ENCODE measurements around the gene IKZF3.

IKZF3 gene

DNA sequence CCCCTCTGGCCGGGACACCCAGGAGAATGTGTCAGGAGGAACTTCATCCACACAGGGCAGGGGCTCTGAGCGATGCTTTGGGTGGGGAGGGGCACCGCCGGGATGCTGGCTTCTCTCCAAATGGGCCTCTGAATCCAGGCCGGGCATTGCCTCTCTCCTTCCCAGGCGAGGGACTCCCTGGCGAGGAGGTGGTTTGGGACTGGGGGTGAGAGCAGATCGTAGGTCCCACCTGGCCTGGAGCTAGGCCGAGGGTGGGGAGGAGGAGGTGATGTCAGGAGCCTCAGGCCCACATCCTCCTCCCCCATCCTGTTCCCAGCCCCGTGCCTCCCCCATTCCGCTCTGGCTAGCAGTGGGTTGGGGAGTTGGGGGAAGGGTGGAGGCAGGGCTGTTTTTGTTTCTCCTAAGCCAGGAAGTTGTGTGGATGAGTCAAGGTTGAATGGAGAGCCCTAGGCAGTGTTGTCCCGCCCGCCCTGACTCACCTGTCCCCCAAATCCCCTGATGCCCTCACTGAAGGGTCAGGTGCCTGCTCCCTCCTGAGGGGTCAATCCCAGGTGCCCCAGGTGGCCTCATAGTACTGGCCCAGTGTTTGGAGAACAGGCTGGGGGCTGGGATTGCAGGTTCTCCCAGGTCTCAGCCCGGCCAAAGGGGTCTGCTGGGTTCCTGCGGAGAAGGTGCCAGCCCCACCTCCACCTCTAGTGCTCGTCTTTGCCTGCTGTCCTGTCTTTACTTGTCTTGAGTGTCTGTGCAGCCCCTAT is 123.6 kb downstream of the IKZF3 start:
- Histone ChIP-seq H3K36me3 (ENCODE audit: control insufficient read depth, low read depth, low read length) (peaks cover 12% of the 10 kb centered on the region), H3K9ac (ENCODE audit: low read length) (peak overlapping the region; percentile 44), H3K4me3 (ENCODE audit: low read length) (peak overlapping the region; percentile 89), H3K27me3 (ENCODE audit: control insufficient read depth, insufficient read depth, low read length) (peaks cover 5% of the 10 kb centered on the region), H3K4me1 (ENCODE audit: control insufficient read depth, low read depth, low read length) (peaks cover 17% of the 10 kb centered on the region), H3K9me3 (ENCODE audit: control insufficient read depth, low read depth, low read length) (no peaks in the 10 kb centered on the region), H3K27ac (ENCODE audit: low read length) (peak overlapping the region; percentile 40)

DNA sequence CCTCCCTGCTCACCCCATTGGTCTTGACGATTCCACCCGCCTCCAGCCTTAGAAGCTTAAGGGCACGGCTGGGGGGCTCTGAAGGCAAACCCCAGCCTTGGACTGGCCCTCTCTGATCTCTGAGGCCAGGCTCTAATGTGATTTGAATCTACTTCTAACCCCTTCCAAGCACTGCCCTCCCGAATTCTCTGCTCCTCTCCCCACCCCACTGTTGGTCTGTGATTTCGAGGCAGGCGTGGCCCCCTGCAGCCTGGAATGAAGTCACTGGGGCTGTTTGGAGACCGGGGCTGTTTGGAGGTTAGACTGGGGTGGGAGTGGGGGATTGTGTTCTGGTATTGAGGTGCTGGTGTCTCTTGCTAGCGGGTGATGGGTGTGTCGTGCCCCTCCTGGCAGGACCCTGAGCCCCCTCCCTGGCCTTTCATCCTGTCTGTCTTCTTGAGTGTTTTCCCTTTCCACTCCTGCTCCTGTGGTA is 124.2 kb downstream of the IKZF3 start:
- H3K4me1 ChIP-seq (ENCODE audit: control insufficient read depth, low read depth, low read length) = peaks cover 17% of the 10 kb centered on the region
- peaks cover 5% of the 10 kb centered on the region for H3K27me3 ChIP-seq (ENCODE audit: control insufficient read depth, insufficient read depth, low read length)
- peak overlapping the region; percentile 89 for H3K4me3 ChIP-seq (ENCODE audit: low read length)
- H3K36me3 ChIP-seq (ENCODE audit: control insufficient read depth, low read depth, low read length) = peaks cover 11% of the 10 kb centered on the region
- H3K9me3 ChIP-seq (ENCODE audit: control insufficient read depth, low read depth, low read length) = no peaks in the 10 kb centered on the region
- peak overlapping the region; percentile 40 for H3K27ac ChIP-seq (ENCODE audit: low read length)
- peak overlapping the region; percentile 44 for H3K9ac ChIP-seq (ENCODE audit: low read length)

DNA sequence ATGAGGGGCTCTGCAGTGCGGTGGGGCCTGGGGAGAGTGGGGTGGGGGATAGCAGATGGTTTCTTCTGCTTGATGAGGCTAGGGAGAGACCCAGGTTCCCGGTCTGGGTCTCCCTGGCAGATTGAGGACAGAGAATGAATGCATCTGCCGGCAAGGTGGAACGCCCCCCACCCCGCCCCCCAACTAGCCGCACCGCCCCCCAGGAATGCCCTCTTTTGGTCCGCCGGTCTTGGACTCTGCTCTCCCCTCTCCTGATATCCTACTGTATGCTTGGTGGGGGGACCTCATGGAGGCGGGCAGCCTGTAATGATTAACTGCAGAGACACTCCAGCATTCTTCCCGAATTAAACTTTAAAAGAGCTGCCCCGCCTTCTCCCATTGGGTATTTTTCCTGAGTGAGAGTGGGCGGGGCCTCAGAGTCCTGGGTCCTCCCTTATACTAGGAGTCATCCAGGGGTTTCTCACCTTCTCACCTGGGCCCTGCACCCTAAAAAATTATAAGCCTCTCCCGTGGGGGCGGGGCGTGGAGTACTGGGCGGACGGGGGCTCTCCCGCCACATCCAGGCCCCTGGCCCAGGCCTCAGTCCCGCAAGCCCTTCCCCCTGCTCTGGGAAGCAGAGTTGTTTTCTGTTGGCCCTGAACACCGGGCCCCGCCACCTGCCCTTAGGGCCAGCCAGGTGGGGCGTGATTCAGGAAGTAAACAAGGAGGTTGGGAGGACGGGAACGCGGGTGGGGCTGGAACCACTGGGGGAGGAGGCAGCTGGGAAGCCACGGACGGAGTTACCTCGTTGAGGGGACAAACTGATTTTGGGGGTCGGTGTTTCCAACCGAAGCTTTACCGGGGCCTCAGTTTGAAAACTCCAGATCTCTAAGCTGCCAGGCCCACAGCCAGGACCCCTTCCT is 124.9 kb downstream of the IKZF3 start:
- no peaks in the 10 kb centered on the region for H3K9me3 ChIP-seq (ENCODE audit: control insufficient read depth, low read depth, low read length)
- H3K9ac ChIP-seq (ENCODE audit: low read length) = peak overlapping the region; percentile 73
- peaks cover 17% of the 10 kb centered on the region for H3K4me1 ChIP-seq (ENCODE audit: control insufficient read depth, low read depth, low read length)
- peaks cover 5% of the 10 kb centered on the region for H3K27me3 ChIP-seq (ENCODE audit: control insufficient read depth, insufficient read depth, low read length)
- peak overlapping the region; percentile 89 for H3K4me3 ChIP-seq (ENCODE audit: low read length)
- H3K36me3 ChIP-seq (ENCODE audit: control insufficient read depth, low read depth, low read length) = peaks cover 6% of the 10 kb centered on the region
- no peak overlapping the region for H3K27ac ChIP-seq (ENCODE audit: low read length)

DNA sequence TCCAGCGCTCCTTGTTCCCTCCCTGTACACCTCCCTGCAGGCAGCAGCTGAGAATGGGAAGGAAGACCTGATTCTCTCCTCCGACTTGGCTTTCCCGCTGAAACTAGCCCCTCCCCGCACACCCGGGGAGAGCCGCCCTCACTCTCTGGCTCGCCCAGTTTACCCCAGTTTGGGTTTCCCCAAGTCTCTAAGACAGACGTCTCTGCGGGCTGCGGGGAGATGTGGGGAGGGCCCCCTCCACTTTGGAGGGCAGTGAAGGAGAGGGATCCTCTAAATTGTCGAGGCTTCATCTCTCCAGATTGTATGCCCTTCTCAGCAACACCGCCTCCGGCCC is 125.6 kb downstream of the IKZF3 start:
- Histone ChIP-seq H3K9me3 (ENCODE audit: control insufficient read depth, low read depth, low read length) (no peaks in the 10 kb centered on the region), H3K27me3 (ENCODE audit: control insufficient read depth, insufficient read depth, low read length) (peaks cover 5% of the 10 kb centered on the region), H3K9ac (ENCODE audit: low read length) (peak overlapping the region; percentile 73), H3K36me3 (ENCODE audit: control insufficient read depth, low read depth, low read length) (peaks cover 6% of the 10 kb centered on the region), H3K4me3 (ENCODE audit: low read length) (peak overlapping the region; percentile 89), H3K4me1 (ENCODE audit: control insufficient read depth, low read depth, low read length) (peaks cover 17% of the 10 kb centered on the region), H3K27ac (ENCODE audit: low read length) (peak overlapping the region; percentile 18)

DNA sequence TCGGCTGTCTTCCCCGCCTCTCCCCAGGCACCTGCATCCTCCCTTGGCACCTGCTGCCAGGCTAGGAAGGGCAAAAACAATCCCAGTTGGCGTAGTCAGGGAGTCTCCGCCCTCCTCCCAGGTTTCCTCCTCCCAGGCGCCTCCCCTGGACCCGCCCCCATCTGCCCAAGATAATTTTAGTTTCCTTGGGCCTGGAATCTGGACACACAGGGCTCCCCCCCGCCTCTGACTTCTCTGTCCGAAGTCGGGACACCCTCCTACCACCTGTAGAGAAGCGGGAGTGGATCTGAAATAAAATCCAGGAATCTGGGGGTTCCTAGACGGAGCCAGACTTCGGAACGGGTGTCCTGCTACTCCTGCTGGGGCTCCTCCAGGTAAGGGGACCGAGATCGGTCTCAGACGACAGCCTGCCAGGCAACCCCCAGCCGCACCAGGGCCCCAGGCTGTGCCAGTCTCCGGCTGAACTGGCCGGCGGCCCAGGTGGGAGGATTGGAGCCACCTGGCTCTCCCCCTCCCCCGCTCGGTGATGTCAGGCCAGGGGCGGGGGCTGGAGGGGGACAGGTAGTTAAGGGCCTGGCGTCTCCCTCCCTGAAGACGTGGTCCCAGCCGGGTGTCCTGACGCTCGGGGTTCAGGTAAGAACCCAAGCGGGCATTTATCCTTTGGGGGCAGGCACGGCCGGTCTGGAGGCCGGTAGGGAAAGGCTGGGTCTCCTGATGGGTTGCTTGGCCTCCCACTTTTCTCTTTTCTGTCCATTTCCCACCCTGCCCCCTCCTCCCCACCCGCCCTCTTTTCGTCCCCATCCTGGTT is 126.1 kb downstream of the IKZF3 start, which contains the start of gene GRB7:
Gene GRB7, plus strand, starts transcription at position 179 of the 808 bp plus-strand sequence. CDS start 4,364 bp downstream, outside the sequence.
- Histone ChIP-seq H3K36me3 (ENCODE audit: control insufficient read depth, low read depth, low read length) (peaks cover 3% of the 10 kb centered on the region), H3K9me3 (ENCODE audit: control insufficient read depth, low read depth, low read length) (no peaks in the 10 kb centered on the region), H3K4me1 (ENCODE audit: control insufficient read depth, low read depth, low read length) (peaks cover 17% of the 10 kb centered on the region), H3K9ac (ENCODE audit: low read length) (peak within 1 kb of the TSS; percentile 73), H3K27me3 (ENCODE audit: control insufficient read depth, insufficient read depth, low read length) (peaks cover 5% of the 10 kb centered on the region), H3K4me3 (ENCODE audit: low read length) (peak within 1 kb of the TSS; percentile 89), H3K27ac (ENCODE audit: low read length) (peak within 1 kb of the TSS; percentile 18)

DNA sequence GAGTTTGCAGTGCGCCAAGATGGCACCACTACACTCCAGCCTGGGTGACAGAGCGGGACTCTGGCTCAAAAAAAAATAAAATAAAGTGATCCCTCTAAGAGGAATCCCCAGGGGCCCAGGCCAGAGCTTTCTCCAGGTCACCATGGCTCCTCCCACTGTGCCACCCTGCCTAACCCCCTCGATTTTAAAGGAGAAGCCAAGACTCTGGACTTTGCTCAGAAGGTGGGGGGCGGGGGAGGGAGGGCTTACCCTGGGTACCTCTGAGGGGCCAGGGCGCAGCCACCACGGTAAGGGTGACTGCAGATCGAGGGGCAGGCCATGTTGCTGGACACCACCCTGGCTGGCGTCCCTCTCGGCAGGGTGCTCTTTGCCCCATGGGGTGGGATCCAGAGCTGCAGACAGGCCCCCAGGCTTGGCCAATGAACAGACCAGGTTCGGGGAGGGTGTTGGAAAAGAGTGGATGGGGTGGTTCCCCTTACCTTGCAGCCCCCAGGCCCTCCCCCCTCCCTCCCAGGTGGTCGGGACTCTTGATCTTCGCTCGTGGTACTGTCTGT is 126.8 kb downstream of the IKZF3 start:
- H3K27ac ChIP-seq (ENCODE audit: low read length) = no peak overlapping the region

DNA sequence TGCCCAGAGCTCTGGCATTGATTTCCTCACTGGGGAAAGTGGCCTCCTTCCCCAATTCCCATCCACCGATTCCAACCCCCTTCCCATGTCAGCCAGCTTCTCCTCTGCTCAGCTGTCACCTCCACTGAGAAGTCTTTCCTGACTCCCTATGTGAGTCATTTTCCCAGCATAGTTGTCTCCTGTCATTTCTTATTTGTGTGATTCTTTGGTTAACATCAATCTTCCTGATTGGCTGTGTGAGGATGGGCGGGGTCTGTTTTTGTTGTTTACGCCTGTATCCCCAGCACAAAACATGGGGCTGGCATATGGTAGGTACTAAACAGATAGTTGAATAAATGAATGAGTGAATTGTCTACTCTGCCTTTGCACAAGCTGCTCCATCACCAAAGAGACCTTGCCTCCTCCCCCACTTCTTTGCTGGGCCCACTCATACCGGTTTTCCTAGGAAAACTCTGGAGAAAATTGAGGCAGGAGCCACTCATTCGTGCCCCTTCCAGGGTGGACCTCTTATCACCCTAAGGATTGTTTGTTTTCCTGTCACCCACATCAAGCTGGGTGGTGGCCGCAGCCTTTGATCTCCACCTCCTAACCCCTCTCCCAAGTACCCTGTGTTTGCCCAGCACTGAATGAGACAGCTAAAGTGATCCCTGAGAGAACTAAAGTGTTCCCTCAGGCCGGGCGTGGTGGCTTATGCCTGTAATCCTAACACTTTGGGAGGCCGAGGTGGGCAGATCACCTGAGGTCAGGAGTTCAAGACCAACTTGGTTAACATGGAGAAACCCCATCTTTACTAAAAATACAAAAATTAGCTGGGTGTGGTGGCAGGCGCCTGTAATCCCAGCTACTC is 127.6 kb downstream of the IKZF3 start:
- Histone ChIP-seq H3K9me3 (ENCODE audit: control insufficient read depth, low read depth, low read length) (no peaks in the 10 kb centered on the region), H3K4me1 (ENCODE audit: control insufficient read depth, low read depth, low read length) (peaks cover 17% of the 10 kb centered on the region), H3K27ac (ENCODE audit: low read length) (no peak overlapping the region), H3K4me3 (ENCODE audit: low read length) (no peak overlapping the region), H3K27me3 (ENCODE audit: control insufficient read depth, insufficient read depth, low read length) (peaks cover 5% of the 10 kb centered on the region), H3K36me3 (ENCODE audit: control insufficient read depth, low read depth, low read length) (no peaks in the 10 kb centered on the region), H3K9ac (ENCODE audit: low read length) (no peak overlapping the region)

More for the DNA sequence above, 126.8 kb downstream of the IKZF3 start:
- Histone ChIP-seq H3K27me3 (ENCODE audit: control insufficient read depth, insufficient read depth, low read length) (peaks cover 5% of the 10 kb centered on the region), H3K9ac (ENCODE audit: low read length) (peak overlapping the region; percentile 73), H3K4me3 (ENCODE audit: low read length) (peak overlapping the region; percentile 89), H3K4me1 (ENCODE audit: control insufficient read depth, low read depth, low read length) (peaks cover 17% of the 10 kb centered on the region), H3K9me3 (ENCODE audit: control insufficient read depth, low read depth, low read length) (no peaks in the 10 kb centered on the region), H3K36me3 (ENCODE audit: control insufficient read depth, low read depth, low read length) (no peaks in the 10 kb centered on the region)

DNA sequence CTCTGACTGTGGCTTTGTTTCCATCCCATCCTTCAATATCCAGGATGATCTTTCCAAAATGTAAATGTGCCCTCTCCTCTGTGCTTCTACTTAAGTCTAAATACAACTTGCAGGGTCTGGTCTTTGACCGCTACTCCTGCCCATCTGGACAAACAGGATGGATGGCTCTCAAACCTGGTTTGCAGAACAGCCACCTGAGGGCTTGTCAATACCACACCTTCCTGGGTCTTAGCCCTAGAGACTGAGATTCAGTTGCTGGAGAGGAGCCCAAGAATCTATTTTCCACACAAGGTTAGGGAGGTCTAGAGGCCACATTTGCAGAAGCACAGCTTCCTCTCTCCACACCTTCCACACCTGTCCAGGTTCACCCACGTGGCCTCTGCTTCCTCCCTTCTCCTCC is 128.2 kb downstream of the IKZF3 start:
- H3K9ac ChIP-seq (ENCODE audit: low read length) = no peak overlapping the region
- H3K4me3 ChIP-seq (ENCODE audit: low read length) = no peak overlapping the region
- H3K36me3 ChIP-seq (ENCODE audit: control insufficient read depth, low read depth, low read length) = no peaks in the 10 kb centered on the region
- H3K27ac ChIP-seq (ENCODE audit: low read length) = no peak overlapping the region
- peaks cover 5% of the 10 kb centered on the region for H3K27me3 ChIP-seq (ENCODE audit: control insufficient read depth, insufficient read depth, low read length)
- H3K9me3 ChIP-seq (ENCODE audit: control insufficient read depth, low read depth, low read length) = no peaks in the 10 kb centered on the region
- H3K4me1 ChIP-seq (ENCODE audit: control insufficient read depth, low read depth, low read length) = peaks cover 13% of the 10 kb centered on the region

DNA sequence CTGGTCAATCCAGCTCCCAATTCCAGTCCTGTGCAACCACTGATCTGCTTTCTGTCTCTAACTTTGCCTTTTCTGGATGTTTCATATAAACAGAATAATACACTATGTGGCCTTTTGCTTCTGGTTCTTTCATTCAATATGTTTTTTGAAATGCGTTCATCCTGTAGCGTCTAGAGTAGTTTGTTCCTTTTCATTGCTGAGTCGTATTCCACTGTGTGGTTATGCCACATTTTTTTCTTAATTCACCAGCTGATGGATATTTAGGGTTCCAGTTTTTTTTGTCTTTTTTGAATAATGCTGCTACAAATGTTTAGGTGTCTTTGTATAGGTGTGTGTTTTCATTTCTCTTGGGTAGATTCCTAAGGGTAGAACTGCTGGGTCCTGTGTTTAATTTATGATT is 131.5 kb downstream of the IKZF3 start:
- H3K4me3 ChIP-seq (ENCODE audit: low read length) = no peak overlapping the region
- H3K36me3 ChIP-seq (ENCODE audit: control insufficient read depth, low read depth, low read length) = peaks cover 12% of the 10 kb centered on the region
- no peaks in the 10 kb centered on the region for H3K27me3 ChIP-seq (ENCODE audit: control insufficient read depth, insufficient read depth, low read length)
- no peak overlapping the region for H3K27ac ChIP-seq (ENCODE audit: low read length)
- peaks cover 4% of the 10 kb centered on the region for H3K4me1 ChIP-seq (ENCODE audit: control insufficient read depth, low read depth, low read length)
- no peaks in the 10 kb centered on the region for H3K9me3 ChIP-seq (ENCODE audit: control insufficient read depth, low read depth, low read length)
- no peak overlapping the region for H3K9ac ChIP-seq (ENCODE audit: low read length)

DNA sequence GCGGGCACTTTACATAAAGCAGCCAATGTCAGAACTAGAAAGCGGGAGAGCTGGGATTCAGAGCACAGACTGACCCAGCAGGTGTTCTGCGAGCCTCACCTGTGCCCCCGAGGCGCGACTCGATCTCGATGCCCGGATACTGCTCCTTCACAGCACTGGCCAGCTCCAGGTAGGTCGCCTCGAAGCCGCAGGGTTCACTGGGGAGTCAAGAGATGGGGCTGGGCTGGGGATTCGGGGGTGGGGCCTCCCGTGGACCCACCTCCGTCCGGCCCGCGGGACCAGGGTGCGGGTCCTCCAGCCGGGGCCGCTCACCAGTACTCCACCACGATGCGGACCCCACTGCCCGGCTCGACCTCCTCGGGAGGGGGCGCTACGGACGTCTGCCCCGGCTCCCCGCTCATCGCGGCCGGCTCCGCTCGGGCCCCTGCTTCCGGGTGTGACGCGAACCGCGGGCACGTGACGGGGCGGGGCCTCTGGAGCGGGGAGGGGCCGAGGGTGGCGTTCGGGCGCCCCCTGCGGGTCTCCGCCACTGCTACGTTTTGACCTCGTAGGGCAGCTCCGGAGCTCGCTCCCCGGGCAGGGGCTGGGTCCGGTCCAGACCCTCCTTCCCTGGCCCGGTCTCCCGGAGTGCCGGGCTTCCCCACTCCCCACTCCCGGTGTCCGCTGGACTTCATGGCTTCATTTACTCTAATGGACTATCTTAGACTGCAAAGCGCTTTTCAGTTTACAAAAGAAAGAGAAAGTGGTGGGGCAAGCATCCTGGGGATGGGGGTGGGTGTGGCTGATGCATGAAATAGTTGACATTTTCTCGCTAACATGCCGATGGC is 133.8 kb downstream of the IKZF3 start, which contains the start of gene MIEN1:
Gene MIEN1, minus strand, starts transcription at position 438 of the 827 bp plus-strand sequence. Its CDS starts 37 bp downstream, at position 401.
- no peaks in the 10 kb centered on the region for H3K4me1 ChIP-seq (ENCODE audit: control insufficient read depth, low read depth, low read length)
- peak within 1 kb of the TSS; percentile 64 for H3K9ac ChIP-seq (ENCODE audit: low read length)
- peaks cover 33% of the 10 kb centered on the region for H3K36me3 ChIP-seq (ENCODE audit: control insufficient read depth, low read depth, low read length)
- no peaks in the 10 kb centered on the region for H3K27me3 ChIP-seq (ENCODE audit: control insufficient read depth, insufficient read depth, low read length)
- peak within 1 kb of the TSS; percentile 67 for H3K4me3 ChIP-seq (ENCODE audit: low read length)
- H3K9me3 ChIP-seq (ENCODE audit: control insufficient read depth, low read depth, low read length) = no peaks in the 10 kb centered on the region
- H3K27ac ChIP-seq (ENCODE audit: low read length) = no peak within 1 kb of the TSS

Data from iPS-18a (cell line).